NCI-H2196 treated with DMSO at 0.1 percent for 48 hours (cell line): ENCODE results near the gene MYO9B.
"Not testable (repeated sequence)": the region's sequence is repeated elsewhere in the genome, so short reads cannot be mapped to it uniquely, and the experiment has no call there.

Experiments used
- DNase-seq: peaks from one replicate; lab custom pipeline; 2025; ENCODE audit not compliant: unreplicated experiment; lab: John Stamatoyannopoulos, UW

The MYO9B gene

GRCh38 chr19:17171874-17172273 lies 96.3 kb downstream of the MYO9B start:
- DNase-seq, result no peak

DNA sequence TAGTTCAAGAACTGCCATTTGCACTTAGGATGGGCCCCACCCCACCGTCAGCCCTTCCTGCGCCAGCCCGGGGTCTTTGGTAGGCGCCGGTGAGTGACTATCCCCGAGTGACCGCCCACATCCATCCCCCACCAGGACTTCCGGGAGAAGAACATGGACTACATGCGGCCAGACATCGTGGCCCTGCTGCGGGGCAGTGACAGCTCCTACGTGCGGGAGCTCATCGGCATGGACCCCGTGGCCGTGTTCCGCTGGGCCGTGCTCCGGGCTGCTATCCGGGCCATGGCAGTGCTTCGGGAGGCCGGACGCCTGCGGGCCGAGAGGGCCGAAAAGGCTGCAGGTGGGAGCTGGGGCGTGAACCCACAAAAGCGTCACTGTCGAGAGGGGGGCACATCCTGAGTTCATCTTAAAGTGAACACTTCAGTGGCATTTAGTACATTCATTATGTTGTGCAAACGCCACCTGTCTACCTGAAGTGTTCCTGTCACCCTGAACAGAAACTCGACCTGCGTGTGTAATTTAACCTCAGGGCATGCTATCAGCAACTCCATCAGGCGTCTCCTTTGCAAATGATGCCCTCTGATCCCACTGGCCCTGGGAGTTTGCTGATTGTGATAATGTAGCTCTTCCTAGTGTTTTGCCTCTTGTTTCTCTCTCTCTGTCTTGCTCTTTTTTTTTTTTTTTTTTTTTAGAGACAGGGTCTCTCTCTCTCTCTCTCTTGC lies 97.2 kb downstream of the MYO9B start:
- no peak for DNase-seq

GRCh38 chr19:17178291-17178690 lies 102.7 kb downstream of the MYO9B start:
- DNase-seq, result no peak

- no peak for DNase-seq
Observed at GRCh38 chr19:17180997-17181702, 105.6 kb downstream of the MYO9B start.

DNA sequence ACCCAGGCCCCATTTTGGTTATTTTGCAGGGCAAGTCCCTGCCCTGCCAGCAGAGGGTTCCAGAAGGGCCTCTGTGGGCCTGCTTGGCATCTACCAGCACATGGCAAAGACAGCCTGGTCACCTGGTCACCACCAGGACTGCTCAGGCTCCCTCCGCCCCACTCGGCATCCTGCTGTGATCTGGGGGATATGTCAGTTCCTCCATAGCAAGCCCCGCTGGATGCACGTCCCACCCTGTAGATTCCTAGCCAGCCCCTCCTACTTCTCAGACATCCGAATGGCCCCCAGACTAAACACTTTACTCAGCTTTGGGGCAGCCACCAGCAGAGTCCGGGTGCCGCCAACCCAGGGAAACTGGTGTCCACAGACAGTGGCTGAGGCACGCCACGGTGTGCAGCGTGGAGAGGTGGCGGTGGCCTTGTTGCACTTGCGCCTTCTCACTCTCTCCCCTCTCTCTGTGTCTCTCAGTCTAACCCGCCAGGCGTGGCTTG lies 107.7 kb downstream of the MYO9B start:
- no peak for DNase-seq

DNA sequence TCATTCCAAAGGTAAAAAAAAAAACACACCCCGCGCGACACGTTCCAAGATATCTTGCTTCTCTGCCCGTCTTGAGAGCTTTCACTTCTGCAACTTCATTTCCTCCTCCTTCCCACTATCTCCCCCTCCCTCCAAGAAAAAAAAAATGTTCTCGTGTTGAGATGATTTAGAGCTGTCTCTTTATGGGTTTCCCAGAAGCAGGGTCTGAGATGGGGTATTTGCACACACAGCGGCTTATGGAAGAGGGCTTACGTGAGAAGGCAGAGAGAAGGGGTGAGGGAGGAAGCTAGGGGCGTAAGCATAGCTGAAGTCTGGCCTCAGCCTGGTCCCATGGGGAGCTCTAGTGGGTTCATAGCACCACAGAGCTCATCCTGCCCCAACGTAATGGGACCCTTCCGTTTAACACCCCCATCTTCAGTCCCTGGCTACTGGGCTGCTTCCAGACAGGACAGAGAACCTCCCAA lies 108.3 kb downstream of the MYO9B start:
- no peak for DNase-seq

DNA sequence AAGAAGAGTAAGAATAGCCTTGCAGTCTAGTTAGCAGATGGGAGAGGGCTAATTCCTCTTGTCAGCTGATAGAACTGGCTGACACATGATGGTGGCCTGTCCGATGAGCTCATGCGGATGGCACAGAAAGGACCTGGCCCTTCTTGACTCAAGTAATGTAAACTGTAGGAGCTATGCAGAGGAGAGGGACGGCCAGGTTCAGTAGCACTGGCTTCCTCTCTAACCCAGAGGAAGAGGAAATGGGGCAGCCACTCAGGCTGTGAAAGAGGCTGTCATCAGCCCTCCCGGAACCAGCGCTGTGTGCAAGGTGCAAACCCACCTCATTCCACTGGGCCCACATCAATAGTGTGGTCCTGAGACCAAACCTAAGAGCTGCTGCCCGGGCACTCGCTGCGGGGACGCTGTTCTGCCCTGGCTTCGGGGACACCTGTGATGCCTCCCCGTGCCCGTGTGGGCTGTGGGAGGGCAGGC lies 108.8 kb downstream of the MYO9B start:
- no peak for DNase-seq

- DNase-seq, result no peak
Observed at GRCh38 chr19:17185590-17185989, 110.0 kb downstream of the MYO9B start.

DNA sequence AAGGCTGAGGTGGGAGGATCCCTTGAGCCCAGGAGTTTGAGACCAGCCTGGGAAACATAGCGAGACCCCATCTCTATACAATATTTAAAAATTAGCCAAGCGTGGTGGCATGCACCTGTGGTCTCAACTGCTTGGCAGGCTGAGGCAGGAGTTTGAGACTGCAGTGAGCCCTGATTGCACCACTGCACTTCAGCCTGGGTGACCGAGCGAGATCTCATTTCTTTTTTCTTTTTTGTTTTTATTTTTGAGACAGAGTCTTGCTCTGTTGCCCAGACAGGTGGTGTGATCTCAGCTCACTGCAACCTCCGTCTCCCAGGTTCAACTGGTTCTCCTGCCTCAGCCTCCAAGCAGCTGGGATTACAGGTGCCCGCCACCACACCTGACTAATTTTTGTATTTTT lies 116.2 kb downstream of the MYO9B start:
- DNase-seq, result not testable (repeated sequence)

GRCh38 chr19:17192751-17193150 lies 117.2 kb downstream of the MYO9B start:
- no peak for DNase-seq

- no peak for DNase-seq
Observed at GRCh38 chr19:17194608-17195007, 119.0 kb downstream of the MYO9B start.

DNA sequence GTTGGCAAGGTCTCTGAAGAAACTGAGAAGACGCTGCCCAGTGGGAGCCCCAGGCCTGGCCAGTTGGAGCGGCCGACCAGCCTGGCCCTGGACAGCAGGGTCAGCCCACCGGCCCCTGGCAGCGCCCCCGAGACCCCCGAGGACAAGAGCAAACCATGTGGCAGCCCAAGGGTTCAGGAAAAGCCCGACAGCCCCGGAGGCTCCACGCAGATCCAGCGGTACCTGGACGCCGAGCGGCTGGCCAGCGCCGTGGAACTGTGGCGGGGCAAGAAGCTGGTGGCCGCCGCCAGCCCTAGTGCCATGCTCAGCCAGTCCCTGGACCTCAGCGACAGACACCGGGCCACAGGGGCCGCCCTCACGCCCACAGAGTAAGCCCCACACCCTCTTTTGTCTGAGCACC lies 119.5 kb downstream of the MYO9B start:
- no peak for DNase-seq

DNA sequence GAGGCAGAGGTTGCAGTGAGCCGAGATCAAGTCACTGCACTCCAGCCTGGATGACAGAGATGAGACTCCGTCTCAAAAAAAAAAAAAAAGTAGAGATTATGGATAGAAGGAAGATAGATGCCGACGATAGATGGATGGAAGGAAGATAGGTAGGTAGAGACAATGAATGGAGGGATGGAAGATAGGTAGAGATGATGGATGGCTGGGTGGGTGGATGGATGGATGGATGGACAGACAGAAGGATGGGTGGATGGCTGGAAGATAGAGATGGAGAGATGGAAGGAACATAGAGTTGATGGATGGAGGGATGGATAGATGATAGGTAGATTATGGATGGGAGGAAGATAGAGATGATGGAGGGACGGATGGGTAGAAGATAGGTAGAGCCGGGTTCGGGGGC lies 121.0 kb downstream of the MYO9B start:
- no peak for DNase-seq

DNA sequence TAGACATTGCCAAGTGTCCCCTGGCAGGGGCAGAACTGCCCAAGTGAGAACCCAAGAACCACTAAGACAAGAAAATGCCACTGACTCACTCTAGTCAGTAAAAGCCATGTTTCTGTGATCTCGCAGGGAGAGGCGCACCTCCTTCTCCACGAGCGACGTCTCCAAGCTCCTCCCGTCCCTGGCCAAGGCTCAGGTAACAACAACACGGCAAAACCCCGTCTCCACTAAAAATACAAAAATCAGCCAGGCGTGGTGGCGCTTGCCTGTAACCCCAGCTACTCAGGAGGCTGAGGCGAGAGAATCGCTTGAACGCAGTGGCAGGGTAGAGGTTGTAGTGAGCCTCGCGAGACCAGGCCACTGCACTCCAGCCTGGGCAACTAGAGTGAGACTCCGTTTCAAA lies 122.1 kb downstream of the MYO9B start:
- DNase-seq, result no peak

GRCh38 chr19:17200408-17201079 lies 125.0 kb downstream of the MYO9B start:
- DNase-seq, result no peak

- DNase-seq, result no peak
Observed at GRCh38 chr19:17202249-17202648, 126.7 kb downstream of the MYO9B start.

DNA sequence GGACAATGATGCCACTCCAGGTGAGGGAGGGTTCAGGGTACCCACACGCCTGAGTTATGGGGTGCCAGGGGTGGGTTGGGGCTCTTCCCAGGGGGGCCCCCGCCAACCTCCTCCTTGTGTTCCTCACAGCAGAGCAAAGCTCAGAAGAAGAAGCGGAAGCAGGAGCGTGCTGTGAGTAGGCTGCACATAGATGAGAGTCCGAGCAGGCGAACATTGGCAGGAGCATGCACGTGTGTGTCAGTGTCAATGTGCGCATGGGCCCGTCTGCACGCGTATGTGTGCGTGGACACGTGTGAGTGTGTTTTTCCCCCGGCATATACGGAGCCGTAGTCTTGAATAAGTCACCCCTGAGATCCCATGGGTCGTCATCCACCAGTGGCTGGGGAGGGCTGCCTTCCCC lies 127.1 kb downstream of the MYO9B start:
- DNase-seq, result no peak

DNA sequence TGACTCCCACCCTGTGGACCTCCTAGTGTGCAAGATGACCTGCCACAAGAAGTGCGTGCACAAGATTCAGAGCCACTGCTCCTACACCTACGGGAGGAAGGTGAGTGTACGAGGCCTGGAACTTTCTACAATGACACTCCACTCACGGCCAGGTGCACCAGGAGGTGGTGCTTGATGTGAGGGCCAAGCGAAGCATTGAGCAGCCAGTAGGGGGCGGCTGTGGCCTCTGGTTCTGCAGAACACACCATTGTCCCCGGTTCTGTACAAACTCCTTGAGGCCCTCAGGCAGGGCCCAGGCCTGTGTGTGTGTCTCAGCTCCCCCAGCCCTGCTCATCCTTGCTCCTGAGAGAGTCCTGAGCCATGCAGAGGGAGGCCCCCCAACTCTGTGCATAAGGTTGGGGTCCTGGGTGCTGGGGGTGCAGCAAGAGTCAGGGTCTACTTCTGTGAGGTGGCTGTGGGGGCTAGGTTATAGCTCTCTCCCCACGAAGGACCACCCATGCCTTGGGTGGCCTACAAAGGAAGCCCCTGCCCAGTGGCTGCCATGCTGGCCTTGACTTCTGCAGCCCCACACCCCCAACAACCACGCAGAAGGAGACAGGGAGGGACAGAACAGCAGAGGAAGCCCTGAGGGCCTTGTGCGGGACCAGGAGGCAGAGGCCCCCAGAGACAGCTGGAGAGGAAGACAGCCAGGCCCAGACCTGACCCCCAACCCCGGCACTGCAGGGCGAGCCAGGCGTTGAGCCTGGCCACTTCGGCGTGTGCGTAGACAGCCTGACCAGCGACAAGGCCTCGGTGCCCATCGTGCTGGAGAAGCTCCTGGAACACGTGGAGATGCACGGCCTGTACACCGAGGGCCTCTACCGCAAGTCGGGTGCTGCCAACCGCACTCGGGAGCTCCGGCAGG lies 129.9 kb downstream of the MYO9B start:
- DNase-seq, result peak; percentile 64

GRCh38 chr19:17206736-17207581 lies 131.4 kb downstream of the MYO9B start:
- no peak for DNase-seq
